ENCODE results near the gene PRUNE2.

PRUNE2 gene

DNA sequence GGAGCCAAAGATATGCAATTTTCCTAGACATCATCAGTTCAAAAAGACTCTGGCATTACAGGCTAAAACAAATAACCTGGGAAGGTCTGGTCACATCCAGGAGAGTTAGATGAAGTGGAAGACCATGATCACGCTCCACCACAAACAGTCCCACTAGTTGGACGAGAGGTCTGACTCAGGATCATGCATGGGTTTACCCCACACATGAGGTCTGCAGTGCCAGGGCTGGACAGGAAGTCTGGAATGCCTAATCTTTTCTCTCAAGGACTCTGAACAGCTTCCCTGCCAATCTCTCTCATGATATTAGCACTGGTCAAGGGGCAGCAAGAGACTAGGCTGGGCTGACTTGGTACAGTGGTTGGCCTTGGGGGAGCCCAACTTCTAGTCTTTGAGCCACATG is 7.1 kb downstream of the PRUNE2 start:
- Histone ChIP-seq H3K27ac (no peak overlapping the region), H3K4me3 (ENCODE audit: low read depth, low read length) (no peak overlapping the region), H3K36me3 (replicated peaks) (no peaks in the 10 kb centered on the region), H3K27me3 (replicated peaks) (peaks cover 6% of the 10 kb centered on the region)
- TF ChIP-seq, protein P1, sequence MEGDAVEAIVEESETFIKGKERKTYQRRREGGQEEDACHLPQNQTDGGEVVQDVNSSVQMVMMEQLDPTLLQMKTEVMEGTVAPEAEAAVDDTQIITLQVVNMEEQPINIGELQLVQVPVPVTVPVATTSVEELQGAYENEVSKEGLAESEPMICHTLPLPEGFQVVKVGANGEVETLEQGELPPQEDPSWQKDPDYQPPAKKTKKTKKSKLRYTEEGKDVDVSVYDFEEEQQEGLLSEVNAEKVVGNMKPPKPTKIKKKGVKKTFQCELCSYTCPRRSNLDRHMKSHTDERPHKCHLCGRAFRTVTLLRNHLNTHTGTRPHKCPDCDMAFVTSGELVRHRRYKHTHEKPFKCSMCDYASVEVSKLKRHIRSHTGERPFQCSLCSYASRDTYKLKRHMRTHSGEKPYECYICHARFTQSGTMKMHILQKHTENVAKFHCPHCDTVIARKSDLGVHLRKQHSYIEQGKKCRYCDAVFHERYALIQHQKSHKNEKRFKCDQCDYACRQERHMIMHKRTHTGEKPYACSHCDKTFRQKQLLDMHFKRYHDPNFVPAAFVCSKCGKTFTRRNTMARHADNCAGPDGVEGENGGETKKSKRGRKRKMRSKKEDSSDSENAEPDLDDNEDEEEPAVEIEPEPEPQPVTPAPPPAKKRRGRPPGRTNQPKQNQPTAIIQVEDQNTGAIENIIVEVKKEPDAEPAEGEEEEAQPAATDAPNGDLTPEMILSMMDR (IDR thresholded peaks at IDR 0.05; ENCODE audit: low read depth, low read length, missing control alignments) = no peak
- DNase-seq = no peak
- in situ Hi-C loops (cut with HindIII; ENCODE audit: low pct_ligation_motif_present, low sequenced_read_pairs) = no loop called here

DNA sequence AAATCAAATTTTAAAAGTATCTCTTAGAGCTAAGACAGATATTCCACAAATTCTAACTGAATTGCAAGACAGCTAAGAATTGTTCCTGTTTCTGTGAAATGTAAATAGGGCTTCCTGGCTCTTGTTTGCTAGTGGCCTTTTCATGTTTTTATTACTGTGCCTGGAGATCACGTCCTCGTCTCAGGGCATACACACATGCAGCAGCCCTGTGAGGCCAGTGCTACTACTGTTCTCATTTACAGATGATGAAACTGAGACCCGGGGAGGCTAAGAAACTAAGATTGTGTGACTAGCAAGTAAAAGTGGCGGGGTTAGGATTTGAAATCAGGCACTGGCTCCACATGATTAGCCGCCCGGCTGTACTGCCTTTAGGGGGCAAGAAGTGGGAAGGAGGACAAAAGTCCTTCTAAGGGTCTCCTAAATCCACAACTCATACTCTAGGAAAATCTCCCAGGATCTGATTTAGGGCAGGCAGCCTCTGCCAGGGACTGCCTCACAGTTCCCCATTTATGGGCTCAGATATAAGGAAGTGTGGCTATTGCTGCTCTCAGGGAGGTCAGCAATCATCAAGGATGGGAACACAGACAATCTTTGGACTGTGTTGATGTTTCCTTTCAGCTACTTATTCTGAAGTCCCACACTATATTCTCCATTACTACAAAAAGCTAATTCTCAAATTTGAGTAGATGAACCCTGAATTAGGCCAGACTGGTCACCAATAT is 7.9 kb downstream of the PRUNE2 start:
- Histone ChIP-seq H3K4me3 (ENCODE audit: low read depth, low read length) (no peak overlapping the region), H3K27ac (no peak overlapping the region), H3K36me3 (replicated peaks) (no peaks in the 10 kb centered on the region), H3K27me3 (replicated peaks) (peaks cover 4% of the 10 kb centered on the region)
- TF ChIP-seq, protein P1 (IDR thresholded peaks at IDR 0.05; ENCODE audit: low read depth, low read length, missing control alignments) = no peak
- no peak for DNase-seq
- in situ Hi-C loops (cut with HindIII; ENCODE audit: low pct_ligation_motif_present, low sequenced_read_pairs) = no loop called here

DNA sequence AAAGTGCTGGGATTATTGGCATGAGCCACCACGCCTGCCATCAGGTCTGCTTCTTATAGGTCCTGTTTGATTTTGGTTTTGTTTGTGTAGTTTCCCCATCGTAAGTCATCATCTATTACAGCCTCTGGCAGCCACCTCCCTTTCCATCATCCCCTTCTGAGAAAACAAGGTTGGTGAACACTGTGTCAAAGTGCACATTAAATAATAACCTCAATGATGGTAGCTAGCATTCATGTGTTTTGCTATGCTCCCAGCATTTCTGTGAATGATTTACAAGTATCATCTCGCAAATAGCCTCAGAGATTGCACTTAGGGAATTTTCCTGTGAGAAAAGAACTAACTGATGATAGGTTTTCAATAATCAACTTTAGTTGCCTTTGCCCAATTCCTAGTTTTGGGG is 9.9 kb downstream of the PRUNE2 start:
- Histone ChIP-seq H3K36me3 (replicated peaks) (no peaks in the 10 kb centered on the region), H3K27me3 (replicated peaks) (peaks cover 4% of the 10 kb centered on the region), H3K4me3 (ENCODE audit: low read depth, low read length) (no peak overlapping the region), H3K27ac (no peak overlapping the region)
- TF ChIP-seq, protein P1 (IDR thresholded peaks at IDR 0.05; ENCODE audit: low read depth, low read length, missing control alignments) = no peak
- in situ Hi-C loops (cut with HindIII; ENCODE audit: low pct_ligation_motif_present, low sequenced_read_pairs) = no loop called here
- no peak for DNase-seq

DNA sequence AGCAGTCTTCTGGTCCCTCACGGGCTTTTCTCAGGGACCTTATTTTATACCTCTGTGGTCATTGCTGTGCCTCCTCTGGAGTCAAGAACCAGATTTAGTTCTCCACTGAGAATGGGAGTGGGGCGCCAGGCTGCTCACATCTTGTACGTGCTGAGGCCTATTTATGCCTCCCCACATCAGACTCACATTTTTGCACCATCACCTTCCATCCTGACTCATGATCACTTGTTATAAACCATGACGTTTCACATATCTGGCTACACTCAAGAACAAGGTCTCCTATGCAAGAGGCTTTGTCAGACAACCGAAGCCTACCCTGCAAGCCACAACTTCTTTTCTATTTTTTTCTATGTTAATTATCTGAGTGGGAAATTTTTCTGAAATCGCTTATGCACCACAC is 10.7 kb downstream of the PRUNE2 start:
- DNase-seq = no peak
- TF ChIP-seq, protein P1 (IDR thresholded peaks at IDR 0.05; ENCODE audit: low read depth, low read length, missing control alignments) = no peak
- no peak overlapping the region for H3K27ac ChIP-seq
- in situ Hi-C loops (cut with HindIII; ENCODE audit: low pct_ligation_motif_present, low sequenced_read_pairs) = no loop called here
- no peak overlapping the region for H3K4me3 ChIP-seq (ENCODE audit: low read depth, low read length)
- H3K27me3 ChIP-seq (replicated peaks) = peaks cover 3% of the 10 kb centered on the region
- no peaks in the 10 kb centered on the region for H3K36me3 ChIP-seq (replicated peaks)

DNA sequence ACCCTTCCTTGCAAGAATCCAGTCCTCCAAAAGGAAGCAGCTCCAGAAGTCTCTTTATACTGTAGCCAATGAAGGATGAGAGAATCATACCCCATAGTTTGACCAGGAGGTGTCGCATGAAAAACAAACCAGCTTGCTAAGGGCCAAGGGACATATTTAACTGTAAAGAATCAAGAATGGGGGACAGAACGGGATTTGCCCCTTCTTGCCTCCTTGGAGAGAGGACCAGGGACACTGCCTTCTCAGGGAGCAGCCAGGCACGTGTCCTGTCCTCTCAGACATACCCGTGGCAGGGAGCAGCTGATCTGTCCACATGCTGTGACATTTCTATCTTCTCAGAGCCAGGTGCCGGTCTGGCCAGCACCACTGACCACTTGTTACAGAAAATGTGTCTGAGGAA is 11.7 kb downstream of the PRUNE2 start:
- H3K27me3 ChIP-seq (replicated peaks) = no peaks in the 10 kb centered on the region
- TF ChIP-seq, protein P1 (IDR thresholded peaks at IDR 0.05; ENCODE audit: low read depth, low read length, missing control alignments) = no peak
- no peak for DNase-seq
- H3K4me3 ChIP-seq (ENCODE audit: low read depth, low read length) = no peak overlapping the region
- H3K27ac ChIP-seq = no peak overlapping the region
- no peaks in the 10 kb centered on the region for H3K36me3 ChIP-seq (replicated peaks)
- in situ Hi-C loops (cut with HindIII; ENCODE audit: low pct_ligation_motif_present, low sequenced_read_pairs) = no loop called here

DNA sequence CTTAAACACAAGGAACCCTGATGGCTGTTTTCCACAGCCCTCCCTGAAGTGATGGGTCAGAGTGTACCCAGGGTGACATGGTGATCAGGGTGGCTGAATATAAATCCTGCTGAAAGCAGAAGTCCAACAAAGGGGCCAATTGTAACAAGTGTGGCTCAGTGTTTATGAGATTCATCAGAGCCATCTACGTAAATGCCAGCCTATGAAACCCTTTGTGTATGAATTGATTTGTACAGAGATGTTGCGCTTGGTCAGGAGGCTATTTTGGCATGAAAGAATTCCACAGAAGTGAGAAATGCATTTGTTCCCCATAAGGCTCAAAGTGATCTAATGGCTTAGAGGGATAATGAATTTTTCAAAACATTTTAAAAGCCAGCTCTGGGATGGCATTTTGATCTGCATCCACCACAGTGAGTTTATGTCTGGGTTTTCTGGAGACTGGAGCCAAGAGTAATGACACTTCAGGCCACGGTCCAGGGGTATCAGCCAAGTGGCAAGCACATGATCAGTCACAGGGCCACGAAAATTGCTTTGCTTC is 12.4 kb downstream of the PRUNE2 start:
- no peak overlapping the region for H3K27ac ChIP-seq
- in situ Hi-C loops (cut with HindIII; ENCODE audit: low pct_ligation_motif_present, low sequenced_read_pairs) = no loop called here
- TF ChIP-seq, protein P1 (IDR thresholded peaks at IDR 0.05; ENCODE audit: low read depth, low read length, missing control alignments) = no peak

More for the DNA sequence above, 12.4 kb downstream of the PRUNE2 start:
- Histone ChIP-seq H3K27me3 (replicated peaks) (no peaks in the 10 kb centered on the region), H3K4me3 (ENCODE audit: low read depth, low read length) (no peak overlapping the region), H3K36me3 (replicated peaks) (no peaks in the 10 kb centered on the region)
- DNase-seq = no peak
